Spleen (tissue), 13 donors: Measurements from ENCODE around the gene CERS1. TPM values are rescaled to one million over a fixed set of nuclear protein-coding genes. Genes with fewer than 3 reads are reported as not detected.

ENCODE experiments used
- DNase-seq: peaks from one replicate; pipeline ENCODE4 v3.0.0-alpha.2; 2020
- H3K27ac ChIP-seq, 8 donors: fragments of 200-600 bp; sonication (generic) in 7 of 8; 1 replicate in 4 of 8; 2 replicates in 4 of 8; pipeline versions ENCODE4 v1.5.0 to v1.8.0; 2016 to 2021; ENCODE audit warnings: inconsistent platforms in 4 of 8, mild to moderate bottlenecking in 4 of 8, moderate library complexity in 1 of 8
- H3K27me3 ChIP-seq, 7 donors: fragments of 200-600 bp; sonication (generic) in 6 of 7; replicated peaks in 1 of 7; 1 replicate in 4 of 7; 2 replicates in 3 of 7; pipeline versions ENCODE4 v1.5.0 to v1.8.0; 2016 to 2021; ENCODE audit warnings: inconsistent platforms in 3 of 7, mild to moderate bottlenecking in 1 of 7
- H3K36me3 ChIP-seq, 6 donors: fragments of 200-600 bp; sonication (generic) in 5 of 6; 1 replicate in 4 of 6; 2 replicates in 2 of 6; pipeline versions ENCODE4 v1.5.0 to v1.8.0; 2016 to 2021; ENCODE audit warnings: inconsistent platforms in 2 of 6
- H3K4me1 ChIP-seq, 6 donors: fragments of 200-600 bp; sonication (generic) in 5 of 6; 1 replicate in 3 of 6; 2 replicates in 3 of 6; pipeline versions ENCODE4 v1.5.0 to v1.8.0; 2016 to 2021; ENCODE audit warnings: inconsistent platforms in 3 of 6
- H3K4me3 ChIP-seq, 8 donors: fragments of 200-600 bp; sonication (generic) in 7 of 8; 1 replicate in 4 of 8; 2 replicates in 4 of 8; pipeline versions ENCODE4 v1.5.0 to v1.8.0; 2016 to 2021; ENCODE audit warnings: inconsistent platforms in 4 of 8, mild to moderate bottlenecking in 4 of 8, moderate library complexity in 2 of 8
- H3K9me3 ChIP-seq, 8 donors: fragments of 200-600 bp; sonication (generic) in 7 of 8; 1 replicate in 4 of 8; 2 replicates in 4 of 8; pipeline versions ENCODE4 v1.5.0 to v1.8.0; 2016 to 2021; ENCODE audit warnings: inconsistent platforms in 4 of 8
- CTCF ChIP-seq, 11 experiments: fragments of 200-600 bp in 7 of 11; fragments of 450-650 bp in 4 of 11; sonication (generic) in 4 of 11; IDR thresholded peaks in 8 of 11; conservative IDR thresholded peaks in 3 of 11; 1 replicate in 7 of 11; 2 replicates in 4 of 11; pipeline versions ENCODE4 v1.4.0 to v1.8.0; 2016 to 2021; ENCODE audit warnings: antibody characterized with exemption in 11 of 11, inconsistent platforms in 4 of 11, mild to moderate bottlenecking in 1 of 11
- POLR2A ChIP-seq, 3 donors: fragments of 450-650 bp; IDR thresholded peaks; one replicate each; pipeline ENCODE4 v1.5.1; 2017; ENCODE audit warnings: antibody characterized with exemption in 3 of 3, mild to moderate bottlenecking in 1 of 3
- POLR2AphosphoS5 ChIP-seq, 3 donors: sonication (generic); formaldehyde crosslinking; IDR thresholded peaks; one replicate each; pipeline ENCODE4 v1.5.1; 2017; ENCODE audit warnings: antibody characterized with exemption in 3 of 3
- WGBS, 5 donors: extraction: QIAGEN DNeasy Blood & Tissue Kit in 3 of 5; methylation state at CpG; one replicate each; pipeline versions ENCODE4 v1.1.5 to v1.1.7; 2013 to 2018; 5-methylcytosine and 5-hydroxymethylcytosine counted together
- intact Hi-C: fragments of 100-400 bp; cut with DNase I; formaldehyde crosslinking; loops from one replicate; pipeline ENCODE4 v1.15.0; 2023; ENCODE audit warnings: low total_unique reads
- long read RNA-seq, 2 donors: transcript quantifications; one replicate each; lab custom pipeline, GENCODE V29; 2026
- polyA plus RNA-seq, 3 donors: library from polyadenylated mRNA; stranded (reverse); fragments of 200-250 nt; gene quantifications; one replicate each; pipeline ENCODE4 v1.2.1, GENCODE V29; 2013
- total RNA-seq, 7 donors: library from RNA; depleted of rRNA in 3 of 7; stranded (reverse); fragments of >200 nt in 3 of 7; fragmentation: NEBNext Ultra II Directional in 4 of 7; extraction: Animal tissue kit (Norgen Biotek cat#: 25700) in 4 of 7; gene quantifications; one replicate each; pipeline versions ENCODE4 v1.1.0 to v1.2.1, GENCODE V29; 2016 to 2021
- donor health status: healthy with polysubstance abuse.
- donor health status: DM: no; HTN: no; CAD: no; lungs with moderate emphysema.
- donor health status: DM: no; HTN: no; CAD: no.
- donor health status: Bipolar disorder and iron deficiency.
- donor health status: healthy.
- donor health status: DM: no; HTN: no; CAD: no.
- donor health status: DM: yes; HTN: yes; CAD: no.

Gene CERS1
- total RNA-seq (under 1 TPM in 4 of 7 donors, not detected in 3; 0.16 to 0.50 (median 0.40) TPM), polyA plus RNA-seq (under 1 TPM in 2 of 3 donors, not detected in 1; 0.06 to 0.45 TPM)
- long read RNA-seq, donor 1, partial matches to known transcripts = 0 of 3 reads
- long read RNA-seq, donor 1, other reads (novel, unspliced or antisense) = 0 of 3 reads
- long read RNA-seq, donor 2 = 0 reads

GRCh38 chr19:18895824-18896341 is at the start of gene CERS1:
Gene CERS1, minus strand, starts transcription at chr19:18896158. Its CDS starts 86 bp downstream, at chr19:18896072.
- H3K9me3 ChIP-seq = no peaks in the 10 kb centered on the region
- no peak for DNase-seq
- peak within 1 kb of the TSS; percentile 12 to 67 (median 33) for H3K4me3 ChIP-seq
- no peak for TF ChIP-seq POLR2AphosphoS5 (IDR thresholded peaks at IDR 0.05)
- TF ChIP-seq CTCF (IDR thresholded peaks at IDR 0.05 in 8 of 11, conservative IDR thresholded peaks at IDR 0.05 in 3 of 11) = no peak
- no peak for TF ChIP-seq POLR2A (IDR thresholded peaks at IDR 0.05)
- no peak within 1 kb of the TSS for H3K27ac ChIP-seq
- WGBS, 5 donors = 0 to 1% (median 1%) methylated on average over 37 to 89 of the region's 89 CpGs; no CpG with 5 or more reads in 1 of the 5 donors
- H3K27me3 ChIP-seq = peaks cover 4 to 58% (median 28%) of the 10 kb centered on the region in 7 donors
- peaks cover 7 to 29% (median 17%) of the 10 kb centered on the region in 6 donors for H3K4me1 ChIP-seq
- intact Hi-C loops = no loop called here
- H3K36me3 ChIP-seq = peaks cover 0 to 29% (median 22%) of the 10 kb centered on the region in 6 donors

- peak overlapping the region in 2 of 8 donors; percentile 48 to 54 for H3K27ac ChIP-seq
- TF ChIP-seq CTCF (IDR thresholded peaks at IDR 0.05 in 8 of 11, conservative IDR thresholded peaks at IDR 0.05 in 3 of 11) (no peak), POLR2A (IDR thresholded peaks at IDR 0.05) (no peak), POLR2AphosphoS5 (IDR thresholded peaks at IDR 0.05) (no peak)
Observed at GRCh38 chr19:18945297-18945696, 49.3 kb upstream of the CERS1 start.

GRCh38 chr19:18943465-18943864 is 47.5 kb upstream of the CERS1 start:
- peak overlapping the region in 3 of 8 donors; percentile 38 to 54 (median 48) for H3K27ac ChIP-seq
- 74 to 85% (median 84%) methylated on average over 3 to 4 of the region's 4 CpGs for WGBS, 5 donors
- no peaks in the 10 kb centered on the region for H3K9me3 ChIP-seq
- H3K27me3 ChIP-seq = peaks cover 0 to 25% (median 5%) of the 10 kb centered on the region in 7 donors
- no peak overlapping the region for H3K4me3 ChIP-seq
- peaks cover 0 to 72% (median 43%) of the 10 kb centered on the region in 6 donors for H3K4me1 ChIP-seq
- DNase-seq = no peak
- intact Hi-C loops = no loop called here
- no peak for TF ChIP-seq CTCF (IDR thresholded peaks at IDR 0.05 in 8 of 11, conservative IDR thresholded peaks at IDR 0.05 in 3 of 11)
- no peak for TF ChIP-seq POLR2AphosphoS5 (IDR thresholded peaks at IDR 0.05)
- no peak for TF ChIP-seq POLR2A (IDR thresholded peaks at IDR 0.05)
- peaks cover 0 to 4% (median 0%) of the 10 kb centered on the region in 6 donors for H3K36me3 ChIP-seq

More at GRCh38 chr19:18945297-18945696, 49.3 kb upstream of the CERS1 start:
- WGBS, 5 donors = 82 to 89% (median 85%) methylated on average over 9 of the region's 9 CpGs
- Histone ChIP-seq H3K9me3 (no peaks in the 10 kb centered on the region), H3K36me3 (no peaks in the 10 kb centered on the region), H3K27me3 (peaks cover 0 to 15% (median 2%) of the 10 kb centered on the region in 7 donors), H3K4me3 (no peak overlapping the region), H3K4me1 (peaks cover 3 to 70% (median 38%) of the 10 kb centered on the region in 6 donors)
- no peak for DNase-seq
- intact Hi-C loops = no loop called here

GRCh38 chr19:18942692-18943091 is 46.7 kb upstream of the CERS1 start:
- intact Hi-C loops = no loop called here
- no peak for TF ChIP-seq POLR2A (IDR thresholded peaks at IDR 0.05)
- TF ChIP-seq CTCF (IDR thresholded peaks at IDR 0.05 in 8 of 11, conservative IDR thresholded peaks at IDR 0.05 in 3 of 11) = no peak
- TF ChIP-seq POLR2AphosphoS5 (IDR thresholded peaks at IDR 0.05) = no peak
- Histone ChIP-seq H3K4me3 (no peak overlapping the region), H3K27ac (peak overlapping the region in 2 of 8 donors; percentile 4 to 89), H3K4me1 (peaks cover 0 to 73% (median 40%) of the 10 kb centered on the region in 6 donors), H3K9me3 (no peaks in the 10 kb centered on the region), H3K27me3 (peaks cover 0 to 25% (median 5%) of the 10 kb centered on the region in 7 donors), H3K36me3 (peaks cover 0 to 12% (median 0%) of the 10 kb centered on the region in 6 donors)
- no peak for DNase-seq
- 81 to 94% (median 85%) methylated on average over 6 of the region's 6 CpGs for WGBS, 5 donors
